ENCODE results near the gene BCL7A. TPM values are rescaled to one million over a fixed set of nuclear protein-coding genes. Genes with fewer than 3 reads are reported as not detected.
A peak's percentile ranks its signal among the peaks of the same experiment; 100 is the strongest.

Gene BCL7A
- total RNA-seq, 2 experiments from 2014 or later: 6.3 to 7.3 TPM

DNA sequence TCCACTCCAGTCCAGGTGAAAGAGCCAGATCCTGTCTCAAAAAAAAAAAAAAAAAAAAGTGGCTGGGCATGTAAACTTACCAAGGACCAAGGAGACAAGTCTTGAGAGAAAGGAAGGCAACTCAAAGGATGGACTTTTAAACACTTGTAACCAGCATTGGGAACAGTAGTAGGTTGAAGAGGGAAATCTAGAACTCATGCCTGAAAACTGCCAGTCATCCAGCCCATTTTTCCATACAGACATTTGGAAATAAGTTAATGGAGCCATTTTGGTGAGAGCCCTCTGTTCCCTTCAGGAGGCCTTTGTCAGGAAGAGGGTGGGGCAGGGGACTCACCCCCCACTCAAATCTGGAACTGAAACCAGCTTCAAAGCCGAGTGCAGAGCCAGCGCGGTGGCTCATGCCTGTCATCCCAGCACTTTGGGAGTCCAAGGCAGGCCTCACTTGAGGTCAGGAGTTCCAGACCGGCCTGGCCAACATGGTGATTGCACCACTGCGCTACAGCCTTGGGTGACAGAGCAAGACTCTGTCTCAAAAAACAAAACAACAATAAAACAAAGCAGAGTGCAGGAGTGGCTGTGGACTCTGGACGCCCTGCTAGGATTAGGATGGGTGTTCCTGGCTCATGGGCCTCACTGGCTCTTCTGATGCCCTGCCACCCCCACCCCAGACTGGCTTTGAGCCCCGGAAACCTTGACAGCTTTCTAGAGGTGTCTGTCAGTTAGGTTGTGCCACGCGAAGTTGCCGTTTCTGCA, 55.2 kb downstream of the BCL7A start:
- no peak for ATAC-seq (ENCODE audit: low read depth)
- H3K36me3 Mint-ChIP-seq: peaks cover 5% of the 10 kb centered on the region
- H3K4me1 Mint-ChIP-seq: peaks cover 31% of the 10 kb centered on the region
- no peak overlapping the region for H3K4me3 Mint-ChIP-seq
- no peaks in the 10 kb centered on the region for H3K9me3 Mint-ChIP-seq
- POLR2A ChIA-PET: interaction anchor here (1.7 kb wide), 1 partner anchor 9 kb away, joined by 7 read pairs; no protein-coding TSS in a partner anchor
- H3K27ac Mint-ChIP-seq: no peak overlapping the region
- H3K27me3 Mint-ChIP-seq: peaks cover 6% of the 10 kb centered on the region
- no peak for DNase-seq

DNA sequence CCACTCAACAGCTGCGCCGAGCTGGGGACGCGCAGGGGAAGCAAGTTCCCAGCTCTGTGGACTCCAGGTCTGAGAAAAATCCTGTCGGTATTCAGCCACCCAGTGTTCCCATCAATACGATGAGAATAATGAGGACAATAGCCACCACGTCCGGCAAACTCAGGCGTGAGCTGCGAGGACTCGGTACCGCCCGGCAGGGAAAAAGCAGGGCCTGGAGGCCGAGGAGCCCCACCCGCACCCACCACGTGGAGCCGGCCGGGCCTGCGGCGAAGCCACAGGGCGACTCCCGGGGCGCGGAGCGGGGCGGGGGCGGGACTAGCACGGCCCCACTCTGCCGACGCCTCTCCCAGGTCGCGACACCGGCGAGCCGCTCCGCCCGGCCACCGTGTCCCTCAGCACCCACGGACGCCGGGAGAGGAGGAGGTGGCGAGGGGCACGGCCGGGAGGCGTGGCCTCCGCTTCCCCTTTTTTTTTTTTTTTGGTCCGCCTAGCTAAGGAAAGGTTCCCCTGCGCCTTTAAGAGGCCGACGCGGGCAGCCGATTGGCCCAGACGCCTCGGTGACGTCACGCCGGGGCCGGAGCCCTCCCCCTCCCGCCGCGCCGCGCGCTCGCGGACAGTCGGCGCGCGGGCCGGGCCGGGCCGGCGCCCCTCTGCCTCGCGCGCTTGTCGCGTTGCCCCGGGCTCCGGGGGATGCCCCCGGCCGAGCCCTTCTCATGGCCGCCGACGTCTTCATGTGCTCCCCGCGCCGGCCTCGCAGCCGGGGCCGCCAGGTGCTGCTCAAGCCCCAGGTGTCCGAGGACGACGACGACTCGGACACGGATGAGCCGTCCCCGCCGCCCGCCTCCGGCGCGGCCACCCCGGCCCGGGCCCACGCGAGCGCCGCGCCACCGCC, 56.7 kb downstream of the BCL7A start, which contains the start of gene MLXIP:
Gene MLXIP (plus strand): TSS at position 616 of the 892 bp plus-strand sequence. CDS start 98 bp downstream, at position 714.
- peaks cover 45% of the 10 kb centered on the region for H3K4me1 Mint-ChIP-seq
- H3K27me3 Mint-ChIP-seq: peaks cover 6% of the 10 kb centered on the region
- peak within 1 kb of the TSS; percentile 99 for H3K4me3 Mint-ChIP-seq
- DNase-seq: peak; percentile 94
- no peaks in the 10 kb centered on the region for H3K9me3 Mint-ChIP-seq
- H3K36me3 Mint-ChIP-seq: peaks cover 5% of the 10 kb centered on the region
- ATAC-seq (ENCODE audit: low read depth): peak; percentile 79
- H3K27ac Mint-ChIP-seq: peak within 1 kb of the TSS; percentile 97
- POLR2A ChIA-PET: interaction anchor here (0.6 to 5.8 kb wide), 12 partner anchors 10 to 147 kb away, joined by 3 to 79 read pairs (median 7); partner anchors contain the start of gene DIABLO

DNA sequence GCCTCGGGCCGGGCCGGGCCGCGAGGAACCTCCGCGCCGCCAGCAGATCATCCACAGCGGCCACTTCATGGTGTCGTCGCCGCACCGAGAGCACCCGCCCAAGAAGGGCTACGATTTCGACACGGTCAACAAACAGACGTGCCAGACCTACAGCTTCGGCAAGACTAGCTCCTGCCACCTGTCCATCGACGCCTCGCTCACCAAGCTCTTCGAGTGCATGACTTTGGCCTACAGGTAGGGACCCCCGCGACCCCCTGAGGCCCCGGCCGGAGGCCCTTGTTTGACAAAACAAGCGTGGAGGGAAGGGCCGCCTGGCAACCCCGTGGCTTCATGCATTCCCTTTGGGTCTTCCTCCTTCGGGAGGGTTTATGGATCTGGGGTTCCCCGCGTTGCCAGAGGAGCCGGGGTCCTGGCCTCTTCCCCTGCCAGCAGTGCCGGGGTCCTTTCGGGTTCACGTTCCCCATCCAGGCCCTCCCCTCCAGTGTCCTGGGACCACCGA, 57.4 kb downstream of the BCL7A start:
- Mint-ChIP-seq H3K9me3 (no peaks in the 10 kb centered on the region), H3K36me3 (peaks cover 12% of the 10 kb centered on the region), H3K4me1 (peaks cover 52% of the 10 kb centered on the region), H3K27me3 (peaks cover 3% of the 10 kb centered on the region), H3K4me3 (peak overlapping the region; percentile 99), H3K27ac (peak overlapping the region; percentile 97)
- POLR2A ChIA-PET: interaction anchor here (0.6 to 5.8 kb wide), 10 partner anchors 10 to 278 kb away, joined by 3 to 79 read pairs (median 8); partner anchors contain the start of gene DIABLO
- peak; percentile 7 for ATAC-seq (ENCODE audit: low read depth)
- peak; percentile 65 for DNase-seq

DNA sequence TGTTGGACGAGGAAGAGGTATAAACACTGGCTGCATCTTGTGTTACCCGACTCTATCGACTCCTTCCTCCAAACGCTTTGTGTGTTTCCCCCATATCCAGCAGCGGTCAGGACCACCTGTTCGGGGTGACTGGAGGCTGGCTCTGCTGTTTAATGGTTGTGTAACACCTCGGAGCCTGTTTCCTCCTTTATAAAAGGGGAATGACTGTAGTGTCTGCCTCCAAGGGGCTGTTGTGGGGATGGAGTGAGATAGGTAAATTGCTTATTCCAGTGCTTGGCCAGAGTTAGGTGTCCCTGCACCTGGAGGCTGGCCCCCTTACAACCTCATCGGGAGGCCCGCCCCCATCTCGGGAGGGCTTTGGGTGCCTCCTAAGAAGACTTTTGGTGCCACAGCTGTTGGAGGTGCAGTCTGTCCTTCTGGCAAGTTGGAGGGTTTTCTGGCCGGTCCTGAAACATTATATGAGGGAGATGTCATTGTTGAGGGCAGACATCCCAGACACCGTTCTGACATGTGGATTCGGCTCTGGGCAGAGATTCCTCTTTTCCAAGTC, 57.9 kb downstream of the BCL7A start:
- ATAC-seq (ENCODE audit: low read depth) (no peak), DNase-seq (no peak)
- peaks cover 3% of the 10 kb centered on the region for H3K27me3 Mint-ChIP-seq
- peaks cover 57% of the 10 kb centered on the region for H3K4me1 Mint-ChIP-seq
- peak overlapping the region; percentile 99 for H3K4me3 Mint-ChIP-seq
- no peaks in the 10 kb centered on the region for H3K9me3 Mint-ChIP-seq
- peaks cover 16% of the 10 kb centered on the region for H3K36me3 Mint-ChIP-seq
- peak overlapping the region; percentile 97 for H3K27ac Mint-ChIP-seq
- POLR2A ChIA-PET: interaction anchor here (0.6 to 5.8 kb wide), 10 partner anchors 9 to 278 kb away, joined by 3 to 79 read pairs (median 7); partner anchors contain the start of gene DIABLO

DNA sequence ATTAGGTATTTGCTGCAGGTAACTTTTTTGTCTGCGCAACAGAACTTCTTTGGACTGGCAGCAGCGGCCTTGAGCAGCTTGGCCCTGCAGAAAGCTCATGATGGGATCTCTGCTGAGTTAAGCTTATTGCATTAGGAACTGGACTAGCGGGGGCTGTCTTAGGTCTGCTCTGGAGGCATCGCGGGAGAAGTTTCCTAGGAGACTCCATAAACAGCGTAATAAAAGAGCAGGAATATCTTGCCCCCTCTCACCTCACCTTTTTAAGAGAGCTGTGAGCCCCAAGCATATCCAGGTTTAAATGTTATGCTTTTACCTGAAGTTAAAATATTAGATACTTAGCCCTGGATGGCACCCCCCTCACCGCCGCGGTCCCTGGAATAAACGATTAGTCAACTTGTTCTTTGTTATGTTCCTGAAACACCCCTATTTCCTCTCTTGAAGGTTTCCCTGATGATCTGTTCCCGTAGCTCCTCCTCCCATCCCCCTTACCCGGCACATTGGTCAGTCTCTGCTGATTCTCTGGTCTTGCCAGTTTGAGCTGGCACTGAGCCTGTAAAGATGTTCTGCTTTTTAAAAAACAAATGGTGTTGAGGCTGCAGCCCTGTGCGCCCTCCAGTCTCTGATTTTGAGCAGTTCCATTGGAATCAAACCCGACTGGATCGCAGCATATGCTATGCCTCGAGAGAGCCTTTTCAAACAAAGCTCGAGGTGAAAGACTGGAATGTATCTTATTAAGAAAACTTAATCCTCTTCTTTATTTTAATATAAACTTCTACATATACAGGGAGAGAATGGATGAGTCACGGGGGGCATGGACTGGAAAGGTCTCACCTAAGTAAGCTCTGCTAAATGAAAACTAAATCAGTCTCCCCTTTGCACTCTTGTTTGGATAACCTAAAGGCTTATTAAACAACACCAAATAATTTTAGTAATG, 58.7 kb downstream of the BCL7A start:
- Mint-ChIP-seq H3K27ac (peak overlapping the region; percentile 97), H3K4me1 (peaks cover 62% of the 10 kb centered on the region), H3K9me3 (no peaks in the 10 kb centered on the region), H3K27me3 (peaks cover 2% of the 10 kb centered on the region), H3K36me3 (peaks cover 16% of the 10 kb centered on the region), H3K4me3 (peak overlapping the region; percentile 99)
- ATAC-seq (ENCODE audit: low read depth) (no peak), DNase-seq (no peak)
- POLR2A ChIA-PET: interaction anchor here (0.6 to 5.8 kb wide), 9 partner anchors 11 to 183 kb away, joined by 3 to 79 read pairs (median 6); no protein-coding TSS in a partner anchor

DNA sequence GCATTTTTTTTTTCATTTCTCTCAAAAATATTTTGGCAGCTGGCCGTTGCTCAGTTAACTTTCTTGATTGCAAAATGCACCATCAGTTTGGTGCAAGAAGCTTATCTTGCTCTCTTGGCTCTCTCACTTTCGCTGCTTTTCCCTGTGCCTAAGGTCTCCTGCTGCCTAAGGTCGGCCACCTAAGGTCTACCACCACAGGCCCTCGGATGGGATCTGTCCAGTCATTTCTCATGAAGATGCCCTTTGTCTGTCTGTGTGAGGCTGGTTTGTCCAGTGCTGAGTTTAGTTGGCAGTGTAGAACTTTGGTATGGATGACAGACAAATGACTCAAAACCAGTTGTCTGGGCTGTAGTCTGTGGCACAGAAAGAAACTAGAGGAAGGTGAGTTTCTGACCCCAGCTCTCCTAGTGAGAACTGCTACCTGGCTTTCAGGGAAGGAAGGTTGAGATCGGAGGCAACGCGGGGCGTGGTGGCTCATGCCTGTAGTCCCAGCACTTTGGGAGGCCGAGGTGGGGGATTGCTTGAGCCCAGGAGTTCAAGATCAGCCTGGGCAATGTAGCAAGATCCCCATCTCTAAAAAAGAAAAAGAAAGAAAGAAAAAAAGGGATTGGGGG, 59.5 kb downstream of the BCL7A start:
- Mint-ChIP-seq H3K9me3 (no peaks in the 10 kb centered on the region), H3K27ac (peak overlapping the region; percentile 97), H3K27me3 (no peaks in the 10 kb centered on the region), H3K4me3 (peak overlapping the region; percentile 99), H3K36me3 (peaks cover 23% of the 10 kb centered on the region), H3K4me1 (peaks cover 66% of the 10 kb centered on the region)
- DNase-seq (no peak), ATAC-seq (ENCODE audit: low read depth) (no peak)
- POLR2A ChIA-PET: interaction anchor here (0.7 to 5.8 kb wide), 8 partner anchors 11 to 31 kb away, joined by 3 to 79 read pairs (median 10); no protein-coding TSS in a partner anchor

DNA sequence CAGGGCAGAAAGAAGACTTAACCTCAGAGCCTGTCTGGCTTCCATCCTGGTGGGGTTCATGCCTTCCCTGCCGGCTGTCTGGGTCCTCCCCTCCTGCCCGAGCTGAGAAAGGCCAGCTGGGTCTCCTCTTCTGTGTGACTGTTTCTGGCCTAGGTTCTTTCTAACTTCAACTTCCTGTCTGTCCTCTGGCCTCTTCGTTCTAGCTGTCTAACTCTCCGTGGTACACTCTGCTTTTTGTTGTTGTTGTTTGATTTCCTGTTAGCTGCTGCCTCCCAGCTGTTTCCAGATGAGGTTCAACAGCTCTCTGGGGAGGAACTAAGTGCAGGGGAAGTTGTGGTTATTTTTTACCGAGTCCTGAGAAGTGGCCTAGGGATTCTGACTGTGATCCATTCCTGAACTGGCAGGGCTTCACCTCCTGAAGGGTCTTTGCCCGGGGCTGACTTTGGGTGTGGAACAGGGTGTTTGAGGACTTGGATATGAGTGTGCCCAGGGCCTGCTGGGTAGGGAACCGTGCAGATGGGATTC, 60.1 kb downstream of the BCL7A start:
- Mint-ChIP-seq H3K27ac (peak overlapping the region; percentile 97), H3K4me3 (peak overlapping the region; percentile 99), H3K36me3 (peaks cover 23% of the 10 kb centered on the region), H3K4me1 (peaks cover 67% of the 10 kb centered on the region), H3K27me3 (no peaks in the 10 kb centered on the region), H3K9me3 (no peaks in the 10 kb centered on the region)
- POLR2A ChIA-PET: interaction anchor here (0.8 to 5.8 kb wide), 7 partner anchors 10 to 30 kb away, joined by 3 to 79 read pairs (median 13); no protein-coding TSS in a partner anchor
- ATAC-seq (ENCODE audit: low read depth) (peak; percentile 37), DNase-seq (no peak)

DNA sequence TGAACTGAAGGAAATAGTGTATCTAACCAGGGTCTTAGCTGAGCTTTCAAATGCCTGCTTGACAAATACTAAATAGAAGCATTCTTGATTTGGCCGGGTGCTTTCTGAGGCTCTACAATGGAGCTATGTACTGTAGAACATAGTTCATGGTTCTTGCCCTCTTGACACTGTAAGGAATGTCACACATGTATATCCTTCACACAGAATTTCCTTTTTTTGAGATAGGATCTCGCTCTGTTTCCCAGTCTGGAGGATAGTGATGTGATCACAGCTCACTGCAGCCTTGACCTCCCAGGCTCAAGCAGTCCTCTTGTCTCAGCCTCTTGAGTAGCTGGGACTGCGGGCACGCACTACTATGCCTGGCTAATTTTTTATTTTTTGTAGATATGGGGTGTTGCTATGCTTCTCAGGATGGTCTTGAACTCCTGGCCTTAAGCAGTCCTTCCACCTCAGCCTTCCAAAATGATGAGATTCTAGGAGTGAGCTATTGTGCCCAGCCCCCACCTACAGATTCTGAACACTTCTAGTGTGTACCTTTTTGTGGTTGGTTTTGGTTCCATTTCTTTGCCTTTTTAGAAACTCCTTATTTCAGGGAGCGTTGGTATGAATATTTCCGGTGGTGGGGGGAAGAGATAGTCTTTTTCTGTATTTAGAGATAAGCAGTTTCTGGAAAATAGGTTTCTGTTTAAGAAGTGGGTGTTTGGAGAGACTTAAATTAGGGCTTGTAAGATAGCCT, 61.1 kb downstream of the BCL7A start:
- POLR2A ChIA-PET: interaction anchor here (0.8 to 5.8 kb wide), 7 partner anchors 10 to 28 kb away, joined by 3 to 79 read pairs (median 5); no protein-coding TSS in a partner anchor
- no peaks in the 10 kb centered on the region for H3K9me3 Mint-ChIP-seq
- H3K27me3 Mint-ChIP-seq: no peaks in the 10 kb centered on the region
- H3K27ac Mint-ChIP-seq: peak overlapping the region; percentile 97
- peak overlapping the region; percentile 99 for H3K4me3 Mint-ChIP-seq
- DNase-seq: no peak
- ATAC-seq (ENCODE audit: low read depth): no peak
- H3K36me3 Mint-ChIP-seq: peaks cover 31% of the 10 kb centered on the region
- H3K4me1 Mint-ChIP-seq: peaks cover 74% of the 10 kb centered on the region

DNA sequence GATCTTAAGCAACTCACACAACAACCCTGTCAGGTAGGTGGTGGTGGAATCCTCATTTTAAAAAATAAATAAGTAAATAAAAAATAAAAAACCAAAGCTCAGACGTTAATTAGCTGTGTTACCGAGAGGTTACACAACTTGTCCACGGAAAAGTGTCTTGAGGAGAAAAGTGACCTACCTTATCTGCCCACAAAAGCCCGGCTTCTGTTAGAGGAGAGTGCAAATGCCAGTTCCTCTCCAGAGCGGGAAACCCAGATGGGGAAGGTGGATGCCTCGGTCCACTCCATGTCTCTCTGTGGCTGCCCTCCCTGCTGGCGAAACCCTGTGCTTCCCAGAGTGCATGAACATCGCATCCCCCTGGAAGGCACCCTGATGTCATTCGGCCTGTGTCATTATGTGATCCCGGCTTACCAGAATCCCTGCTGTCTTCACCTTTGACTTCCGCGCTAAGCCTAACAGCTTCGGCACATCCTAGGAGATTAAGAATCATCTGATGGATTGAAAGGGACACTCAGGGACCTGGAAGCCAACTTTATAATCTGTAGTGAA, 63.2 kb downstream of the BCL7A start:
- DNase-seq (no peak), ATAC-seq (ENCODE audit: low read depth) (no peak)
- POLR2A ChIA-PET: interaction anchor here (1.2 to 6.7 kb wide), 3 partner anchors 13 to 21 kb away, joined by 5 to 44 read pairs (median 6); no protein-coding TSS in a partner anchor
- H3K9me3 Mint-ChIP-seq: no peaks in the 10 kb centered on the region
- H3K4me1 Mint-ChIP-seq: peaks cover 82% of the 10 kb centered on the region
- peak overlapping the region; percentile 75 for H3K4me3 Mint-ChIP-seq
- peak overlapping the region; percentile 97 for H3K27ac Mint-ChIP-seq
- H3K27me3 Mint-ChIP-seq: no peaks in the 10 kb centered on the region
- H3K36me3 Mint-ChIP-seq: peaks cover 38% of the 10 kb centered on the region

DNA sequence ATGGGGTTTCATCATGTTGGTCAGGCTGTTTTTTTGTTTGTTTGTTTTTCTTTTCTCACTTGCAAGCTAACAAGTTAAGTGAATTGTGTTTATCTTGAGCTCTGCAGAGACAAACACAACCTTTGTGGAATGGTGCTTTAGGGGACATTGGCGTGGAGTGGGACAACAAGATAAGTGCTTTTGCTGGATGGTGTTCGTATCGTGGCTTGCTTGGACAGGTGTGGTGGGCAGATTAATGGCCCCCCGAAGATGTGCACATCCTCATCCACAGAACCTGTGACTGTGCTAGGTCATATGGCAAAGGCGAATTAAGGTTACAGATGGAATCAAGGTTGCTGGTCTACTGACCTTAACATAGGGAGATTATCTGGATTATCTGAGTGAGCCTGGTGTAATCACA, 63.9 kb downstream of the BCL7A start:
- Mint-ChIP-seq H3K27me3 (no peaks in the 10 kb centered on the region), H3K36me3 (peaks cover 39% of the 10 kb centered on the region), H3K4me3 (peak overlapping the region; percentile 75), H3K27ac (peak overlapping the region; percentile 88), H3K9me3 (no peaks in the 10 kb centered on the region), H3K4me1 (peaks cover 80% of the 10 kb centered on the region)
- no peak for ATAC-seq (ENCODE audit: low read depth)
- DNase-seq: no peak
- POLR2A ChIA-PET: interaction anchor here (0.6 to 6.7 kb wide), 4 partner anchors 12 to 30 kb away, joined by 3 to 44 read pairs (median 6); no protein-coding TSS in a partner anchor

Data from activated naive CD8-positive, alpha-beta T cell treated with anti-CD3 and anti-CD28 coated beads, Interleukin-2, amount 10 ng/mL, durations not matched to agents 7 days and 5 days (primary cell).